ENCODE results near the gene LRRC61. TPM values are rescaled to one million over a fixed set of nuclear protein-coding genes. Genes with fewer than 3 reads are reported as not detected.

Gene LRRC61
- total and polyA plus RNA-seq, 2 experiments from 2014 or later: 34.7 to 75.2 TPM

GRCh38 chr7:150361402-150361801 lies 38.2 kb downstream of the LRRC61 start:
- Mint-ChIP-seq H3K4me1 (peaks cover 64% of the 10 kb centered on the region), H3K4me3 (no peak overlapping the region; the same call in 2 of the 3 replicates), H3K9me3 (no peaks in the 10 kb centered on the region; the same call in 2 of the 3 replicates), H3K27ac (peak overlapping the region; percentile 12), H3K27me3 (ENCODE audit: insufficient read depth, low read depth, poor library complexity) (peaks cover 6% of the 10 kb centered on the region), H3K36me3 (ENCODE audit: low read depth) (no peaks in the 10 kb centered on the region; the same call in 2 of the 3 replicates)
- Histone ChIP-seq H3K4me1 (ENCODE audit: insufficient read depth) (peaks cover 57% of the 10 kb centered on the region), H4K20me1 (replicated peaks; ENCODE audit: insufficient read depth) (no peaks in the 10 kb centered on the region), H3K9me2 (ENCODE audit: insufficient read depth) (no peaks in the 10 kb centered on the region), H3F3A (replicated peaks; ENCODE audit: low read depth) (peaks cover 21% of the 10 kb centered on the region), H2AFZ (peak overlapping the region; percentile 91), H3K4me3 (no peak overlapping the region), H3K27ac (ENCODE audit: low read depth) (peak overlapping the region; percentile 60; the same call in 1 of the 2 replicates), H3K36me3 (ENCODE audit: insufficient read depth) (no peaks in the 10 kb centered on the region), H3K27me3 (ENCODE audit: insufficient read depth) (no peaks in the 10 kb centered on the region), H3K79me2 (replicated peaks; ENCODE audit: insufficient read depth) (no peaks in the 10 kb centered on the region), H3K4me2 (peak overlapping the region; percentile 62)
- DNase-seq (ENCODE audit: low spot score) (peak; percentile 66), ATAC-seq (peak; percentile 69)
- TF ChIP-seq NANOG (IDR thresholded peaks at IDR 0.05; ENCODE audit: borderline replicate concordance): no peak
- TF ChIP-seq JUNB (IDR thresholded peaks at IDR 0.05; ENCODE audit: unreplicated experiment): no peak
- no peak for TF ChIP-seq REST (IDR thresholded peaks at IDR 0.05; ENCODE audit: unreplicated experiment)
- no peak for TF ChIP-seq EZH2phosphoT487 (IDR thresholded peaks at IDR 0.05; ENCODE audit: unreplicated experiment)
- TF ChIP-seq ZNF331 (CRISPR knock-in tag; IDR thresholded peaks at IDR 0.05; ENCODE audit: low read depth): no peak
- no peak for TF ChIP-seq ETS1 (IDR thresholded peaks at IDR 0.05)
- no peak for TF ChIP-seq CREB1 (CRISPR knock-in tag; IDR thresholded peaks at IDR 0.05; ENCODE audit: low read depth)
- TF ChIP-seq CTCF (conservative IDR thresholded peaks at IDR 0.05; ENCODE audit: low read depth in 2 of 2): no peak
- no peak for TF ChIP-seq STAT1 (IDR thresholded peaks at IDR 0.05; ENCODE audit: unreplicated experiment)
- no peak for TF ChIP-seq POLR2AphosphoS5 (IDR thresholded peaks at IDR 0.05; ENCODE audit: low read depth)
- TF ChIP-seq ZNF114 (CRISPR knock-in tag; IDR thresholded peaks at IDR 0.05): no peak
- TF ChIP-seq ZNF462 (CRISPR knock-in tag; IDR thresholded peaks at IDR 0.05): no peak
- no peak for TF ChIP-seq EZH2 (IDR thresholded peaks at IDR 0.05; ENCODE audit: low read depth, unreplicated experiment)
